Right renal pelvis (tissue), 4 donors: ENCODE results near the gene CYP4B1. TPM values are rescaled to one million over a fixed set of nuclear protein-coding genes. Genes with fewer than 3 reads are reported as not detected.

ENCODE experiments used
- DNase-seq, 4 donors: peaks; one replicate each; pipeline ENCODE4 v3.0.0-alpha.2; 2013; ENCODE audit warnings: low read depth in 4 of 4, low spot score in 3 of 4, missing footprints in 1 of 4
- polyA plus RNA-seq, 4 donors: library from polyadenylated mRNA; unstranded; fragments of 120-200 nt; gene quantifications; one replicate each; pipeline ENCODE4 v1.2.1, GENCODE V29; 2013; ENCODE audit not compliant: insufficient read length in 4 of 4

The CYP4B1 gene
- polyA plus RNA-seq, 4 donors, result 1.6 to 3.9 (median 2.5) TPM

DNA sequence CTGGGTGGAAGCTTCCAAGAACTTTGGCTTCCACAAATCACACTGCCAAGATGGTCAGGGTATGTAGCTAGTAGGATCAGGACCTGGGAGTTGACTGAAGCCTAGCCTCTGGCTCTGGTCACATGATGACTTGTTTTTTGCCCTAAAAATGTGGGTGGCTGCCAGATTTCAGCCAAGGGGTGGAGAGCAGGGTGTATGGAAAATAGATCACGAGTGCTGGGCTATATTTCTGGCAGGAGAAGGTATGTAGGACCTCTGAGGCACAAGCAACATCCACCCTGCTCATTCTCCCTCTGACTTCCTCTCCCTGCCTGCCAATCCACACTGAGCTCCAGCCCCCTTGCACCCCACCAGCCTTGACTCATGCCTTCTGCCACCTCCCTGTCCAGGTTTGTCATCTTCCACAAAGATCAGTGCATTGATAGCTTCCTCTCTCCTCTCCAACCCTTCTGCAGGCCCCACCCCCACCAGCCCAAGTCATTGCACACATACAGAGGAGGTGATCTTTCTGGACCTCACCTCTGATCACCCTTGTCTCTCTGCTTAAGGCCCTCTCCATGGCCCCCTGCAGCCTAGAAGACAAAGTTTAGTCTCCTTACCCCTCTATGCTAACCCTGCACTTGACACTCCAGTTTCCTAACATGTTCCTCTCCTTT, 8.3 kb upstream of the CYP4B1 start:
- DNase-seq, result no peak

- no peak for DNase-seq
These were observed 5.7 kb upstream of the CYP4B1 start for GRCh38 chr1:46793126-46793525.

- no peak for DNase-seq
These were observed 963 bp upstream of the CYP4B1 start for GRCh38 chr1:46797696-46798470.

GRCh38 chr1:46800742-46801141, 1.9 kb downstream of the CYP4B1 start:
- no peak for DNase-seq

DNA sequence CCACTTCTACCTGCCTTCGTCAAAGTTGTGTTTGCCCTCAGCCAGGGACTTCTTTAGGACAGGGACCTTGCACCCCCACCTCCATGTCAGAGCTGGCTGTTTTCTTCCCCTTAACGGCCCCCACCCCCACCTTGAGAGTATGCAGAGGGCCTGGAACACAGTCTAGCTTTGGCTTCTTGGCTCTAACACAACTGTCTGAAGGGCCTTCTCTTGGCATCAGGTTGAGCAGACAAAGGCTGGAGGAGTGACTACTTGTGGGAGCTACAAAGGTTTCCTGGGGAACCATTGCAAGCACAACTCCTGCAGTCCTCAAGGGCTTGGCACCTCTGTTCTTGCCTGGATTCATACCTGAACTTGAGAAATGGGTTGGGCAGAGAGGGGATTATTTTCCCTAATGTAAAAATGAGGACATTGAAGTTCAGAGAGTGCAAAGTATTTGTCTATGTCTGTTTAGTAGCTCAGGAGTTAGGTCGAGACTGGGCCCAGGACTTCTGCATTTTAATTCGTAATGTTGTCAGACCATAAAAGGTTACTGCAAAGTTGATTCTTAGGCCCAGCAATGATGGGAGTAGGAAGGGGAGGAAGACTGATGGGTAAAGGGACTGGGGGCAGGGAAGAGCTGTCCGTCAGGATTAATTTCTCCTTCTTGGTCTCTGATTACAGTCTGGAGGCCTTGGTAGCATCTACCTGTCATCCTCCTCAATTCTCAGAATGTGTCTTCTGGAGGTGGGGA, 2.6 kb downstream of the CYP4B1 start:
- no peak for DNase-seq

- DNase-seq, result no peak
These were observed 3.2 kb downstream of the CYP4B1 start for GRCh38 chr1:46802081-46802480.

DNA sequence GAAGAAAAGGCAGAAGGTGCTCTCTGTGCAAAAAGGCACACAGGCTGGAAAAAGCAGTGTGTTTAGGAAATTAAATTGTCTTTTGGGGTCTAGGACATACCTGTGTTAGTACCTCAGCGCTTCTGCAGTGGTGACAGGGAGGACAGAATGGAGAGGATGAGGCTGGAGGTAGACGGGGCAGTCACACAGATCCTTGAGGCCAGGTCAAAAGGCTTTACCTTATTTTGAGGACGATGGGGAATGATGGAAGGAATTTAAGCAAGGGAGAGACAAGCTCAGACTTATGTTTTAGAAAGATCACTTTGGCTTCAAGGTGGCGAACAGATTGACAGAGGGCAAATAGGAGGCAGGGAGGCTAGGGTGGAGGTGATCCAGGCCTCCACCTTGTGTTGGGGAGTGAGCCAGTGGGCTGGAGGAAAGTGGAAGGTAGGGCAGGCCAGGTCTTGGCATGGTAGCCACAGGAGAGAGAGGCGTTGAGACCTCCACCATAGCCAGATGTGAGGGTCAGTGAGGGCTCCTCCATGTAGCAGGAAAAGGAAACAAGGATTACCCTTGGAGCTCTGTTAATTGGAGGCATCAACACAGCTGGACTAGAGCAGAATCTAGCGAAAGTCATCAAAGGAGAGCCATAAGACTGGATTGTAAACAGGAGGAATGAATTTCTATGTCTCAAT, 4.2 kb downstream of the CYP4B1 start:
- DNase-seq, result no peak

DNA sequence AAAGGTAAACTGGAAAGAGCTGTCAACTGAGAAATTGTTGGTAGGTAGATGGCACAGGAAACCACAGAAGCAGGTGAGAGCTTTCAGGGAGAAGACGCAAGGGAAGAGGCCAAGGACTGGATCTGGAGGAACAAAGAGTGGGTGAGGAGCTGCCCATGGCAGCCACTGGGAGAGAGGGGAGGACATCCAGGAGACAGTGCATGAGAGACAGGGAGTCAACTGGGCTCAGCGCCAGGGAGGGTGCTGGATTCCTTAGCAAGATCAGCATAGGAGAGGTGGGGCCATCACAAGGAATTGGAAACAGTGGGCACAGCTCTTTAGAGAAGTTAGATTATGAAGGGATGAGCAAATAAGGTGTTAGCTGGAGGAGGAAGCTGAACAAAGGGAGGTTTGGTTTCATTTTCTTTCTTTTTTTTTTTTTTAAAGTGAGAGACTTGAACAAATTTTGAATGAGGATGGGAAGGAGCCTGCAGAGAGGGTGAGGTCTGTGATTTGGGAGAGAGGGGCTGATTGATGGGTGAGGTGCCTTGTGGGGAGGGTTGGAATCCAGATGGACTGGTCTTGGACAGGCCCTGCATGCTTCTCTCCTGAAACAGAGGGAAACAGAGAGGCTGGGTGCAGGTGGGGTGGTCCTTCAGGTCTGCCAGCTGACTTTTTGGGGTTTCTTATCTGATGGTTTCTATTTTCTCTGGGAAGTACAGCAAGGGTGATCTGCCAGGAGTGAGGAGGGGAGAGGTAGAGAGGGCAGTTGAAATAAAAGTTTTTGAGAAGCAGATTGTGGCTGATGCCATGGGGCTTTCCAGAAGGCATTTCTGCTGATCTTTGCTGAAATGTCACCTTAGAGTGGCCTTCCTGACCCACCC, 5.4 kb downstream of the CYP4B1 start:
- no peak for DNase-seq

DNA sequence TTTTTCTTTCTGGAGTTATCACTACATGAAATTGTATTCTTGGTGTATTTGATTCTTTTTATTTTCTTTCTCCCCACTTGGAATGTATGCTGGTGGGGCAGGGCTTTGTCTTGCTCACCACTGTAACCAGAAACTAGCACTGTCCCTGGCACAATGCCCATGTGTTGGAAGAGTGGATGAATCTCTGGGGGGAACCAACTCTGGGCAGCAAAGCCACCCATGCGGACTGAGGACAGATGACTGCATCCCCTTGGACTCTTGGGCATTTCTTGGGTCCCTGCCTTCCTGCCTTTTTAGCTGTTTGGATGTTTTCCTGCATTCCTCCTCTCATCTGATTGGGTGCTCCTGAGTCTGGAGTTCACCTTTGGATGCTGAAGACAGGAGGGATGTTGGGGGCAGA, 6.1 kb downstream of the CYP4B1 start:
- DNase-seq, result no peak

- no peak for DNase-seq
These were observed 6.9 kb downstream of the CYP4B1 start for GRCh38 chr1:46805755-46806154.

DNA sequence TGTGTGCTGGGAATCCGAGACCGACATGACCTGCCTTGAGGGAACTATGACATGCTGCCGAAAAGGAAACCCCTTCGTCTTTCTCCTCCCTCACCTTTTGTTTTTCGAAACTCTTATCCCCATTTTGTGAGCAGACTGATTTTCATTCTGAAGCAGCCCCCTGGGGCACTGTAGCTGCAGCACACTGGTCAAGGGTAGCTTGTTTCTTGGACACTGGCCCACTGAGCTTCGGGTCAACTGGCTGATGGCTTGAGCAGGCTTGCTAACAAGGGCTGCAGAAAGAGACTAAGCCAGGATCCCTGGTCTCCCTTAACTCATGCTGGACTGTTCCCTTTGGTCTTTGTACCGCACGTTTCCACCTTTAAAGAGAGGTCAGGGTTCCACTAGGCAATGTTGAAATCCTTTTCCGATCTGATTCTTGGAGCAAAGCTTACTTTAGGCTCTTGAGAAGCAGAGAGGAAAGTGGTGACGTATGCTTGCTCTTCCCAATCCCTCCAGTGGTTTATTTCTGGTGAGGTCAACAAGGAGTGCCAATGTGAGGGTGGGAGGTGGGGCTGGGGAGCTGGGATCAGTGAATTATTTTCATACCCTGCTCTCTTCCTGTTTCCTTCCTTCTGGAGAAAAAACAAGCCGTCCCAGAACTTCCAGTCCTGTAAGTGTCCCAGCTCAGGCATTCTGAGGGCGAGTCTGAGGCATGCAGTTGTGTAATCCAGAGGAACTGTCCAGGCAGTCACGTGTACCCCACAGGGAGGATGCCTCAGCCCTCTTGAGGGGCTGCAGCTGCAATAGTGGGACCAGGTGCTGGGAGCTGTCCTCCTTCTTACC, 7.6 kb downstream of the CYP4B1 start:
- DNase-seq, result no peak

GRCh38 chr1:46807046-46807972, 8.5 kb downstream of the CYP4B1 start:
- no peak for DNase-seq

DNA sequence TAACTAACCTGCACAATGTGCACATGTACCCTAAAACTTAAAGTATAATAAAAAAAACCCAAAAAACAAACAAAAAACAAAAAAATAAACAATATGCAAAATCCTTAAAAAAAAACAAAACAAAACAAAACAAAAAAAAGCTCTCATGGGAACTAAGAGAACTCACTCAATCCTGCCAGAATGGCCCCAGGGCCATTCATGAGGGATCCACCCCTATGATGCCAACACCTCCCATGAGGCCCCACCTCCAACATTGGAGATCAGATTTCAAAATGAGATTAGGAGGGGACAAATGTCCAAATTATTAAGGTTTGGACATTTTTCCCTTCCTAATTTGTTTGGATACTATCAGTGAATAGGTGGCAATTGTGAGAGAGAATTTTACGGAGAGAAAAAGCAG, 10.2 kb downstream of the CYP4B1 start:
- DNase-seq, result no peak

GRCh38 chr1:46809904-46810303, 11.1 kb downstream of the CYP4B1 start:
- DNase-seq, result no peak

- no peak for DNase-seq
These were observed 11.8 kb downstream of the CYP4B1 start for GRCh38 chr1:46810596-46810995.

DNA sequence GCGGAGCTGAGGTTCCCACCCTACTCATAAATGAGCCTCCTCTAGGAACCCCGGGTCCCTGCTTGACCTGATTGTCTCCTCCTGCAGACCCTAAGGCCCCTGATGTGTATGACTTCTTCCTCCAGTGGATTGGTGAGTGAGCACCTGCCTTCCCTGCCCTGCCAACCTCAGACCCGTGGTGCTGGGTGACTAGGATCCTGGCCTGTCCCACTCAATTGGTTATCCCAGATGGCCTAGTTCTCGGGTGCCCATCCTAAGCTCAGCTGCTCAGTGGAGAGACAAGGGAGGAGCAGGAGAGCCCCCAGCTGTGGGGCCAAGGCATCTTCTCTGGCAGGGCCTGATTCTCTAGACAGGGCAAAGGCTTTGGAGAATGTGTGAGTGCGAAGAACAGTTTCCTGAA, 12.2 kb downstream of the CYP4B1 start:
- DNase-seq, result no peak

GRCh38 chr1:46812065-46812963, 13.5 kb downstream of the CYP4B1 start:
- DNase-seq, result no peak
